Astrocyte of the spinal cord (primary cell): ENCODE measurements around the gene TUSC2.
A peak's percentile ranks its signal among the peaks of the same experiment; 100 is the strongest.

ENCODE experiments used
- DNase-seq: peaks from one replicate; pipeline ENCODE4 v3.0.0; 2011; ENCODE audit warnings: low read depth, low spot score
- H3K4me3 ChIP-seq: 2 replicates; pipeline ENCODE4 v1.5.1; 2011; ENCODE audit warnings: low read depth, mild to moderate bottlenecking, low read length, moderate library complexity
- CTCF ChIP-seq: IDR thresholded peaks from 2 replicates; pipeline ENCODE4 v1.5.1; 2012; ENCODE audit warnings: low read depth, mild to moderate bottlenecking, low read length, inconsistent platforms
- in situ Hi-C: cut with HindIII; loops from 2 replicates; pipeline ENCODE4 v1.10.0; 2017; ENCODE audit warnings: low sequenced_read_pairs

TUSC2 gene

GRCh38 chr3:50336452-50337174, 8.6 kb upstream of the TUSC2 start:
- TF ChIP-seq CTCF: no peak
- in situ Hi-C loops: no loop called here
- DNase-seq: no peak
- H3K4me3 ChIP-seq: peak overlapping the region; percentile 60

DNA sequence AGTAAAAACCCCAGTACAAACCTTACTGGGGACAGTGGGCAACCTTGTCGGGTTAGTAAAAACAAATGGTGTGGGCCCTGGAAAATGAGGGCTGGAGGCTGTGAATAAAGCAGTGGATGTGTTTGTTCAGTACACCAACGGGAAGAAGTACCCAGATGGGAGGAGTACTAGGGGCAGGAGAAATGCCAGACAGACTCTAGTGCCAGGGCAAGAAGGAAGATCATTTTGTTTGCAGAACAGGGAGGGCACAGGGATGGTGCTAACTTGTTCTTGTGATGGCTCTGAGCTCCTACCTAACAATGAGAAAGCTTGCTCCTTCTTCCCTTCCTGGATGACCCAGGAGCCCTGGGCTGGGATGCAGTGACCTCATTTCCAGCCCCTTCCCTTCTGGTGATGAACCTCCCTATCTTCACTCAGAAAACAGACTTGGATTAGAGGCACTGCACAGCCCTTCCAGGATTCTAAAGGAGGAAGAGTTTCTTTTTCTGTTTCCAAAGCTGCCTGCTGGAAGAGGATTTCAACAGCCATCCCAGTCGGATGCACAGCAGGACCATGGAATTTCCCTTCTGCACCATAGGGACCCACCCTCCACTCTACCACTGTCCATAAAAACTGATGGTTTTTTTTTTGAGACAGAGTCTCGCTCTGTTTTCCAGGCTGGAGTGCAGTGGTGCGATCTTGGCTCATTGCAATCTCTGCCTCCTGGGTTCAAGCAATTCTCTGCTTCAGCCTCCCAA, 6.5 kb upstream of the TUSC2 start:
- no peak overlapping the region for H3K4me3 ChIP-seq
- no peak for TF ChIP-seq CTCF
- in situ Hi-C loops: no loop called here
- DNase-seq: no peak

- H3K4me3 ChIP-seq: no peak overlapping the region
- in situ Hi-C loops: no loop called here
- peak; percentile 62 for DNase-seq
- TF ChIP-seq CTCF: no peak
Observed at GRCh38 chr3:50333744-50334328, 5.8 kb upstream of the TUSC2 start.

DNA sequence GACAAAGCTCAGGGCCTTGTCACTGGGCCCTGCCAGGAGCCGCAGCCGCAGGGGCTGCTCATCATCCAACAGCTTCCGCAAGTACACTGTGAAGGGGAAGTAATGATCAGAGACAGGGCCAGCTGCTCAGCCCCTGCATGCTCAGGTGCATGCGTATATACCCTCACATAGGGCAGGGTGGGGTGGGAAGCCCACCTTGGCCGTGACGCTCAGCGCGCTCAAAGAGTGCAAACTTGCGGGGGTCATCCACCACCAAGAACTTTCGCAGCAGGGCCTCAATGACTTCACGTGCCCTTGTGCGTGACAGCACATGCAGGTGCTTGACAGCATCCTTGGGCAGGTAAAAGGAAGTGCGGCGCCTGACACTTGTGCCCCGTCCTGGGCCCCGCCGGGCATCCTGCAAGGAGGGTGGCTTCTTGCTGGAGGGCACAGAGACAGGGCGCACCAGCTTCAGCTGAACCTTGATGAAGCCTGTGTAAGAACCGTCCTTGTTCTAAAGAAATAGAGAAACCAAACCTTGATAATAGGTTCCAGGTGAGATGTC, 3.4 kb upstream of the TUSC2 start:
- H3K4me3 ChIP-seq: no peak overlapping the region
- no peak for TF ChIP-seq CTCF
- in situ Hi-C loops: no loop called here
- DNase-seq: no peak

- TF ChIP-seq CTCF: no peak
- in situ Hi-C loops: no loop called here
- H3K4me3 ChIP-seq: no peak overlapping the region
- DNase-seq: no peak
Observed at GRCh38 chr3:50330330-50330729, 2.3 kb upstream of the TUSC2 start.

DNA sequence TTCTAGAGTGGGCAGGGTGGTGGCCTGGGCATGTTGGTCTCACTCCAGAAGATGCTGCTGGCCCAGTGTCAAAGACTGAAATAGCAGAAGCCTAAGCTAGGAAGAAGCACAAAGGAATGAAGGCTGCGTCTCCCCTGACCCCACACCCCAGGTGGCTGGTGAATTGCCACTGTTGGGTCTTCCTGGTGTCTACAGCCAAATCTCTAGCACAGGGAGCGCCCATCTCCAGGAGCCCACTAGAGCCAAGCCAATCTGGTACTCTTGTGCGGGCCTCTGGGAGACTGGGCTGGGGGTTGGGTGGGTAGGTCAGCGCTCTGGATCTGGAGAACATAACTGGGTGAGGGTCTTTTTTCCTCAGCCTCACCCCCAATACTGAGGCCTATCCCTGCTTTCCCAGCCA, 894 bp downstream of the TUSC2 start:
- DNase-seq: no peak
- peak overlapping the region; percentile 88 for H3K4me3 ChIP-seq
- in situ Hi-C loops: no loop called here
- no peak for TF ChIP-seq CTCF
